Panc1 (cell line): ENCODE measurements around the gene TMEM204. TPM values are rescaled to one million over a fixed set of nuclear protein-coding genes. Genes with fewer than 3 reads are reported as not detected.

Experiments
- ATAC-seq: fragments of 200-7000 bp; cut with Tn5 transposase; 2 replicates; pipeline ENCODE4 v1.9.1; 2020; ENCODE audit warnings: mild to moderate bottlenecking, moderate library complexity
- BruUV-seq: library from RNA; stranded (reverse); fragments of 400-500 nt; replicated peaks from 2 replicates; lab custom pipeline; 2021; lab: Mats Ljungman, UMichigan
- CTCF ChIA-PET: fragments of 300-600 bp; sonication (Branson Sonifier 250); formaldehyde crosslinking; loops from one replicate; lab custom pipeline; 2022; ENCODE audit warnings: antibody characterized with exemption; lab: Charles Lee
- POLR2A ChIA-PET: fragments of 300-600 bp; sonication (Branson Sonifier 250); formaldehyde crosslinking; loops from one replicate; lab custom pipeline; 2022; ENCODE audit warnings: antibody characterized with exemption; lab: Charles Lee
- DNase-seq: peaks from one replicate; pipeline ENCODE4 v3.0.0-alpha.2; 2010; ENCODE audit warnings: low read depth, low spot score
- H3K27ac ChIP-seq: 2 replicates; pipeline ENCODE4 v1.5.1; 2011; ENCODE audit warnings: mild to moderate bottlenecking, low read length, inconsistent platforms
- H3K27me3 ChIP-seq: fragments of 200-500 bp; sonication (Bioruptor generic); 2 replicates; pipeline ENCODE4 v1.6.0; 2014; ENCODE audit warnings: low read length, inconsistent platforms; ENCODE audit not compliant: control insufficient read depth, insufficient read depth
- H3K36me3 ChIP-seq: fragments of 200-500 bp; sonication (Bioruptor generic); 2 replicates; pipeline ENCODE4 v1.5.1; 2014; ENCODE audit warnings: inconsistent platforms, mild to moderate bottlenecking, low read length, moderate library complexity; ENCODE audit not compliant: control insufficient read depth, insufficient read depth
- H3K4me1 ChIP-seq: 2 replicates; pipeline ENCODE4 v1.5.1; 2011; ENCODE audit warnings: inconsistent platforms, mild to moderate bottlenecking, low read length, moderate library complexity; ENCODE audit not compliant: control insufficient read depth, insufficient read depth
- H3K4me3 ChIP-seq, 2 experiments: 2 replicates each; pipeline ENCODE4 v1.5.1; 2011 to 2012; ENCODE audit warnings: low read depth in 2 of 2, low read length in 2 of 2, mild to moderate bottlenecking in 2 of 2, inconsistent platforms in 1 of 2, moderate library complexity in 1 of 2
- H3K9me3 ChIP-seq: fragments of 200-500 bp; sonication (Bioruptor generic); 2 replicates; pipeline ENCODE4 v1.5.1; 2014; ENCODE audit warnings: low read depth, mild to moderate bottlenecking, inconsistent platforms, low read length, moderate library complexity; ENCODE audit not compliant: control insufficient read depth, insufficient read depth
- POLR2AphosphoS5 ChIP-seq: IDR thresholded peaks from 2 replicates; pipeline ENCODE4 v1.6.1; 2012; ENCODE audit warnings: mild to moderate bottlenecking, low read depth, low read length, moderate library complexity
- SIN3A ChIP-seq: IDR thresholded peaks from 2 replicates; pipeline ENCODE4 v1.6.1; 2012; ENCODE audit warnings: low read depth, mild to moderate bottlenecking, low read length, moderate library complexity, borderline replicate concordance; ENCODE audit not compliant: insufficient read depth
- TCF7L2 ChIP-seq: IDR thresholded peaks from 2 replicates; pipeline ENCODE4 v1.6.1; 2011; ENCODE audit warnings: mild to moderate bottlenecking, low read depth, low read length, inconsistent platforms
- in situ Hi-C: cut with HindIII; loops from 2 replicates; pipeline ENCODE4 v1.10.0; 2016; ENCODE audit warnings: low sequenced_read_pairs, low pct_unique_long_range_greater_than_20kb
- intact Hi-C: fragments of 100-400 bp; cut with micrococcal nuclease; formaldehyde crosslinking; loops from one replicate; pipeline ENCODE4 v1.10.0; 2022; ENCODE audit not compliant: unreplicated experiment
- total RNA-seq: library from RNA; stranded (reverse); gene quantifications from one replicate; pipeline ENCODE4 v1.2.1, GENCODE V29; 2021; ENCODE audit not compliant: unreplicated experiment
- TF ChIP-seq, protein P1 (sequence below): fragments of 450-650 bp; IDR thresholded peaks from 2 replicates; pipeline ENCODE4 v1.5.1; 2017; ENCODE audit warnings: mild to moderate bottlenecking
- TF ChIP-seq, protein P2 (sequence below), 2 experiments: IDR thresholded peaks; 2 replicates each; pipeline ENCODE4 v1.6.1; 2011 to 2012; ENCODE audit warnings: low read depth in 2 of 2, control low read depth in 1 of 2, low read length in 1 of 2, mild to moderate bottlenecking in 1 of 2, moderate library complexity in 1 of 2; ENCODE audit not compliant: insufficient read depth in 1 of 2

The TMEM204 gene
- total RNA-seq, 1 experiment from 2014 or later = 0.13 TPM

DNA sequence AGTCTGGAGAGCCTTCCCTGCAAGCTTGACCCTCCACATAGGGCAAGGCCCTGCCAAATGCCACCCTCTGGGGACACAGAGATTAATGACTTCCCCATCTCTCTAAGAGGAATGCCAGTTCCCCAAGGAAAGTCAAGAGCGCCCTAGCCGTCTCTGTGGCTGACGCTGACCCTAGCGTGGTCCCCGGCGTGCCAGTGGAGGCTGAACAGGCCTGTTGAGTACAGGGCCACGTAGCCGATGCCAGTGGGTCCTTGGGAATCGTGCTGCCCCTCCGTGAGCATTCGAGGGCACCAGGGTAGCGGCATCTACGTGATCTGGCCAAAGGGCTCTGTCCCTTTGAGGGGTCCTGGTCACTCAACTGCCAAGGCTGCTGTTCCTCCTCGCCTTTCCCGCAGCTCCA lies 17.2 kb downstream of the TMEM204 start:
- no peaks in the 10 kb centered on the region; the same call in 1 of the 2 replicates for H3K36me3 ChIP-seq
- ChIA-PET POLR2A (no interaction called here), CTCF (no interaction called here)
- no peaks in the 10 kb centered on the region for H3K27me3 ChIP-seq
- intact Hi-C loops (no loop called here), in situ Hi-C loops (no loop called here)
- no TSS peak for BruUV-seq
- no peaks in the 10 kb centered on the region for H3K4me1 ChIP-seq
- no peaks in the 10 kb centered on the region for H3K9me3 ChIP-seq
- TF ChIP-seq SIN3A (no peak), TCF7L2 (no peak), POLR2AphosphoS5 (no peak)
- TF ChIP-seq, protein P1, sequence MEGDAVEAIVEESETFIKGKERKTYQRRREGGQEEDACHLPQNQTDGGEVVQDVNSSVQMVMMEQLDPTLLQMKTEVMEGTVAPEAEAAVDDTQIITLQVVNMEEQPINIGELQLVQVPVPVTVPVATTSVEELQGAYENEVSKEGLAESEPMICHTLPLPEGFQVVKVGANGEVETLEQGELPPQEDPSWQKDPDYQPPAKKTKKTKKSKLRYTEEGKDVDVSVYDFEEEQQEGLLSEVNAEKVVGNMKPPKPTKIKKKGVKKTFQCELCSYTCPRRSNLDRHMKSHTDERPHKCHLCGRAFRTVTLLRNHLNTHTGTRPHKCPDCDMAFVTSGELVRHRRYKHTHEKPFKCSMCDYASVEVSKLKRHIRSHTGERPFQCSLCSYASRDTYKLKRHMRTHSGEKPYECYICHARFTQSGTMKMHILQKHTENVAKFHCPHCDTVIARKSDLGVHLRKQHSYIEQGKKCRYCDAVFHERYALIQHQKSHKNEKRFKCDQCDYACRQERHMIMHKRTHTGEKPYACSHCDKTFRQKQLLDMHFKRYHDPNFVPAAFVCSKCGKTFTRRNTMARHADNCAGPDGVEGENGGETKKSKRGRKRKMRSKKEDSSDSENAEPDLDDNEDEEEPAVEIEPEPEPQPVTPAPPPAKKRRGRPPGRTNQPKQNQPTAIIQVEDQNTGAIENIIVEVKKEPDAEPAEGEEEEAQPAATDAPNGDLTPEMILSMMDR = no peak
- TF ChIP-seq, protein P2, sequence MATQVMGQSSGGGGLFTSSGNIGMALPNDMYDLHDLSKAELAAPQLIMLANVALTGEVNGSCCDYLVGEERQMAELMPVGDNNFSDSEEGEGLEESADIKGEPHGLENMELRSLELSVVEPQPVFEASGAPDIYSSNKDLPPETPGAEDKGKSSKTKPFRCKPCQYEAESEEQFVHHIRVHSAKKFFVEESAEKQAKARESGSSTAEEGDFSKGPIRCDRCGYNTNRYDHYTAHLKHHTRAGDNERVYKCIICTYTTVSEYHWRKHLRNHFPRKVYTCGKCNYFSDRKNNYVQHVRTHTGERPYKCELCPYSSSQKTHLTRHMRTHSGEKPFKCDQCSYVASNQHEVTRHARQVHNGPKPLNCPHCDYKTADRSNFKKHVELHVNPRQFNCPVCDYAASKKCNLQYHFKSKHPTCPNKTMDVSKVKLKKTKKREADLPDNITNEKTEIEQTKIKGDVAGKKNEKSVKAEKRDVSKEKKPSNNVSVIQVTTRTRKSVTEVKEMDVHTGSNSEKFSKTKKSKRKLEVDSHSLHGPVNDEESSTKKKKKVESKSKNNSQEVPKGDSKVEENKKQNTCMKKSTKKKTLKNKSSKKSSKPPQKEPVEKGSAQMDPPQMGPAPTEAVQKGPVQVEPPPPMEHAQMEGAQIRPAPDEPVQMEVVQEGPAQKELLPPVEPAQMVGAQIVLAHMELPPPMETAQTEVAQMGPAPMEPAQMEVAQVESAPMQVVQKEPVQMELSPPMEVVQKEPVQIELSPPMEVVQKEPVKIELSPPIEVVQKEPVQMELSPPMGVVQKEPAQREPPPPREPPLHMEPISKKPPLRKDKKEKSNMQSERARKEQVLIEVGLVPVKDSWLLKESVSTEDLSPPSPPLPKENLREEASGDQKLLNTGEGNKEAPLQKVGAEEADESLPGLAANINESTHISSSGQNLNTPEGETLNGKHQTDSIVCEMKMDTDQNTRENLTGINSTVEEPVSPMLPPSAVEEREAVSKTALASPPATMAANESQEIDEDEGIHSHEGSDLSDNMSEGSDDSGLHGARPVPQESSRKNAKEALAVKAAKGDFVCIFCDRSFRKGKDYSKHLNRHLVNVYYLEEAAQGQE (IDR thresholded peaks at IDR 0.05; ENCODE audit: insufficient read depth in 1 of 2, low read depth in 2 of 2, low read length in 1 of 2) = no peak
- no peak overlapping the region for H3K4me3 ChIP-seq
- no peak overlapping the region for H3K27ac ChIP-seq
- DNase-seq = no peak
- ATAC-seq = no peak

DNA sequence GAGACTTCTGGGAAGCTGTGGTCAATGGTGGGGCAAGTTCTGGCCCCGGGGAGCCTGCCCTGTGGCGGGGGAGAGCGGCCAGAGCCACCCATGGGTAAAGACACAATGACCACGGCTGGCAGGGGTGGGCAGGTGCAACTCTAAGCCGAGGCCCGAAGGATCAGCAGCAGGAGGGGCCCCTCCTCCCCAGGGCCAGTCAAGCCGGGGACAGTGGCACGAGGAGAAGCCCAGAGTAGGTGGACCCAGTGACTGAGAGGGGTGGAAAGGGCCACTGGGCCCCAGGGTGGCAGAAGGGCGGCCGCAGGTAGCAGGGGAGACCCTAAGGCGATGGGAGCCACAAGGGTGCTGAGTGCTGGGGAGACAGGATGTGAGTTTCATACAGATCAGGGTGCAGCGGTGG lies 17.7 kb downstream of the TMEM204 start:
- intact Hi-C loops = no loop called here
- Histone ChIP-seq H3K36me3 (no peaks in the 10 kb centered on the region; the same call in 1 of the 2 replicates), H3K4me1 (no peaks in the 10 kb centered on the region), H3K27ac (no peak overlapping the region), H3K9me3 (no peaks in the 10 kb centered on the region), H3K4me3 (no peak overlapping the region), H3K27me3 (no peaks in the 10 kb centered on the region)
- no TSS peak for BruUV-seq
- POLR2A ChIA-PET = no interaction called here
- in situ Hi-C loops = no loop called here
- no peak for TF ChIP-seq TCF7L2
- no peak for TF ChIP-seq POLR2AphosphoS5
- ATAC-seq (no peak), DNase-seq (no peak)
- CTCF ChIA-PET = no interaction called here

- Histone ChIP-seq H3K4me3 (no peak overlapping the region), H3K27ac (no peak overlapping the region), H3K4me1 (no peaks in the 10 kb centered on the region), H3K36me3 (no peaks in the 10 kb centered on the region; the same call in 1 of the 2 replicates), H3K27me3 (no peaks in the 10 kb centered on the region), H3K9me3 (no peaks in the 10 kb centered on the region)
- CTCF ChIA-PET = no interaction called here
- no peak for DNase-seq
- in situ Hi-C loops (no loop called here), intact Hi-C loops (no loop called here)
- TF ChIP-seq, protein P2 (IDR thresholded peaks at IDR 0.05; ENCODE audit: insufficient read depth in 1 of 2, low read depth in 2 of 2, low read length in 1 of 2) = no peak
- TF ChIP-seq TCF7L2 (no peak), SIN3A (no peak), POLR2AphosphoS5 (no peak)
- TF ChIP-seq, protein P1 = no peak
- POLR2A ChIA-PET = no interaction called here
- no TSS peak for BruUV-seq
- no peak for ATAC-seq
Observed at GRCh38 chr16:1552129-1552528, 18.7 kb downstream of the TMEM204 start.
